Placental epithelial cell (primary cell): ENCODE measurements around the gene DBR1. TPM values are rescaled to one million over a fixed set of nuclear protein-coding genes. Genes with fewer than 3 reads are reported as not detected.

Experiments used
- total RNA-seq: library from RNA; depleted of rRNA; stranded (reverse); fragments of >200 nt; gene quantifications from 2 replicates; pipeline ENCODE4 v1.2.3, GENCODE V29; 2012

Gene DBR1, protein sequence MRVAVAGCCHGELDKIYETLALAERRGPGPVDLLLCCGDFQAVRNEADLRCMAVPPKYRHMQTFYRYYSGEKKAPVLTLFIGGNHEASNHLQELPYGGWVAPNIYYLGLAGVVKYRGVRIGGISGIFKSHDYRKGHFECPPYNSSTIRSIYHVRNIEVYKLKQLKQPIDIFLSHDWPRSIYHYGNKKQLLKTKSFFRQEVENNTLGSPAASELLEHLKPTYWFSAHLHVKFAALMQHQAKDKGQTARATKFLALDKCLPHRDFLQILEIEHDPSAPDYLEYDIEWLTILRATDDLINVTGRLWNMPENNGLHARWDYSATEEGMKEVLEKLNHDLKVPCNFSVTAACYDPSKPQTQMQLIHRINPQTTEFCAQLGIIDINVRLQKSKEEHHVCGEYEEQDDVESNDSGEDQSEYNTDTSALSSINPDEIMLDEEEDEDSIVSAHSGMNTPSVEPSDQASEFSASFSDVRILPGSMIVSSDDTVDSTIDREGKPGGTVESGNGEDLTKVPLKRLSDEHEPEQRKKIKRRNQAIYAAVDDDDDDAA
- 10.6 and 12.8 TPM in 2 replicates for total RNA-seq

DNA sequence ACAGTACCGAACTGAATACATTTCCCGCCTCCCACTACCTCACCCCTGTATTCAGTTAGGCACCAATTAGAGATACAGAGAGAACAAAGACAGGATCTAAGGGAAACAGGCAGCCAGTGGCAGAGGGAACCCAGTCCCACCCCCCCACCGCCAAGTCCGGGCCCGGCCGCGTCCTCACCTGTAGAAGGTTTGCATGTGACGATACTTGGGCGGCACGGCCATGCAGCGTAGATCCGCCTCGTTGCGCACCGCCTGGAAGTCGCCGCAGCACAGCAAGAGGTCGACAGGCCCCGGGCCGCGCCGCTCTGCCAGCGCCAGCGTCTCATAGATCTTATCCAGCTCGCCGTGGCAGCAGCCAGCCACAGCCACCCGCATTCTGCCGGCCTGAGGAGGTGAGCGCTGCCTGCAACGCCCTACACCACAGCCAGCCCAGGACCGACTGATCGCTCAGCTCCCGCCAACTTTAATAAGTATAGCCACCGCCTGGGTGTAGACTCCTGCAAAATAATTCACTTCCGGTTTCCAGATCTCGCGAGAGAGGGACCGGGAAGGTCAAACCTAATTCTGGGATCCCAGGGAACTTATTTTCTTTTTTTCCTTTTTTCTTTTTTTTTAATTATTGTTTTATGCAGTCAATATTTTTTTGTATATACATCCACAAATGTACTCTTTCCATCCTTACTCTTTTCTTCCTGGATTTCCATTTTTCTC is at the start of gene DBR1:
Gene DBR1, minus strand, starts transcription at position 501 of the 711 bp plus-strand sequence. Its CDS starts 126 bp downstream, at position 375.

DNA sequence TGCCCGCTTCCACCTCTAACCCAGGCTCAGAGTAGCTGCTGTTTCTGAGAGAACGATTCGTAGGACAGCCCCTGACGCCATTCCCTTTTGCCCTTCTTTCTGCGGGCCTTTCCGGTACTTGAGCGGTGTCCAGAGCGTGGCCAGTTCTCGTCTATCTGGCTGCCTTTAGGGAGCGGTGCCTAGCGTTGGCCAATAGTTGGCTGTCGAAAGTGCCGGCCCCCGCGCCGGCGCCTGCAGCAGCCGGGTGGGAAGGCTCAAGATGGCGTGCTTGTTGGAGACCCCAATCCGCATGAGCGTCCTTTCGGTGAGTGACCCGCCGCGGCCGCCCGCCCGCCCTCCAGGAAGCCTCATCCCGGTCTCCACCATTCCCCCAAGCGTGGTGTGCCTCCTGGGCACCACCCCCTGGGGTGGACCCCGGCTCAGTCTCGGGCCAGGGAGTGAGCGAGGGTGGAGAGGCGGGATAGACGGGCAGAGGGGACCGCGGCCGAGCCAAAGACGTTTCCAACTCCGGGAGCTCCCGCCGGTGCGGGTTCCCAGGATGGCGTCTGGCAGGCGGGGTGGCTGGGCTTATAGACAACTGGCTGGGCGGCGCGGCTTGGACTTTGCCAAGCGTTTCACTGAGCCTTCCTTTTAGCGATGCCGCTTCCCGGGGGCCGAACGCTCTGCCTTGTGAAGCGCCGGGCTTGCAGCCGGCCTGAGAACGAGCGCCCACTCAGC is 12.7 kb upstream of the DBR1 start, which contains the start of gene ARMC8:
Gene ARMC8, plus strand, starts transcription at position 6 of the 717 bp plus-strand sequence. Its CDS starts 254 bp downstream, at position 260.

GRCh38 chr3:138132239-138132638 is 42.5 kb downstream of the DBR1 start, which contains the start of gene A4GNT:
Gene A4GNT (minus strand): TSS chr3:138132390. CDS start chr3:138131256, 1,134 bp downstream.

GRCh38 chr3:138114988-138115971 is 59.4 kb downstream of the DBR1 start, which contains the start of gene DZIP1L:
Gene DZIP1L (minus strand): TSS chr3:138115608. CDS start chr3:138103971, 11,637 bp downstream.

Other genes starting within 250 kb of the DBR1 start
- gene CLDN18, start 164.8 kb downstream of the DBR1 start, total RNA-seq: not detected in 2 replicates
- gene DZIP1L, start 59.3 kb downstream of the DBR1 start, total RNA-seq: 27.7 and 38.9 TPM in 2 replicates
- not detected in 2 replicates for gene A4GNT, start 42.5 kb downstream of the DBR1 start, total RNA-seq
- gene ARMC8, start 12.4 kb upstream of the DBR1 start, total RNA-seq: 110 and 115 TPM in 2 replicates
- gene NME9, start 154.9 kb upstream of the DBR1 start, total RNA-seq: under 0.01 TPM in 1 of 2 replicates, not detected in the other
- gene MRAS, start 173.7 kb upstream of the DBR1 start, total RNA-seq: 27.9 and 30.2 TPM in 2 replicates